Neural progenitor cell (in vitro differentiated cells): Measurements from ENCODE around the gene CDSN.

Experiments
- EZH2 ChIP-seq: fragments of 200-600 bp; sonication (generic); IDR thresholded peaks from 2 replicates; pipeline ENCODE4 v1.6.1; 2017; ENCODE audit warnings: antibody characterized with exemption, mild to moderate bottlenecking, moderate library complexity
- EZH2phosphoT487 ChIP-seq: fragments of 200-600 bp; sonication (generic); IDR thresholded peaks from 2 replicates; pipeline ENCODE4 v1.6.1; 2017; ENCODE audit warnings: antibody characterized with exemption
- TF ChIP-seq, protein P1 (sequence below): fragments of 200-600 bp; sonication (generic); IDR thresholded peaks from 2 replicates; pipeline ENCODE4 v1.5.1; 2017; ENCODE audit warnings: antibody characterized with exemption, mild to moderate bottlenecking

GRCh38 chr6:31139599-31139998, 19.4 kb upstream of the CDSN start:
- TF ChIP-seq, protein P1, sequence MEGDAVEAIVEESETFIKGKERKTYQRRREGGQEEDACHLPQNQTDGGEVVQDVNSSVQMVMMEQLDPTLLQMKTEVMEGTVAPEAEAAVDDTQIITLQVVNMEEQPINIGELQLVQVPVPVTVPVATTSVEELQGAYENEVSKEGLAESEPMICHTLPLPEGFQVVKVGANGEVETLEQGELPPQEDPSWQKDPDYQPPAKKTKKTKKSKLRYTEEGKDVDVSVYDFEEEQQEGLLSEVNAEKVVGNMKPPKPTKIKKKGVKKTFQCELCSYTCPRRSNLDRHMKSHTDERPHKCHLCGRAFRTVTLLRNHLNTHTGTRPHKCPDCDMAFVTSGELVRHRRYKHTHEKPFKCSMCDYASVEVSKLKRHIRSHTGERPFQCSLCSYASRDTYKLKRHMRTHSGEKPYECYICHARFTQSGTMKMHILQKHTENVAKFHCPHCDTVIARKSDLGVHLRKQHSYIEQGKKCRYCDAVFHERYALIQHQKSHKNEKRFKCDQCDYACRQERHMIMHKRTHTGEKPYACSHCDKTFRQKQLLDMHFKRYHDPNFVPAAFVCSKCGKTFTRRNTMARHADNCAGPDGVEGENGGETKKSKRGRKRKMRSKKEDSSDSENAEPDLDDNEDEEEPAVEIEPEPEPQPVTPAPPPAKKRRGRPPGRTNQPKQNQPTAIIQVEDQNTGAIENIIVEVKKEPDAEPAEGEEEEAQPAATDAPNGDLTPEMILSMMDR, result no peak
- TF ChIP-seq EZH2 (no peak), EZH2phosphoT487 (no peak)
